PC-9 (cell line): ENCODE measurements around the gene CYTH3.

Experiments
- CTCF ChIP-seq: fragments of 200-600 bp; sonication (generic); conservative IDR thresholded peaks from 2 replicates; pipeline ENCODE4 v1.6.1; 2017; ENCODE audit warnings: mixed run types, antibody characterized with exemption, mild to moderate bottlenecking, moderate library complexity
- EZH2 ChIP-seq: fragments of 200-600 bp; sonication (generic); IDR thresholded peaks from 2 replicates; pipeline ENCODE4 v1.8.0; 2017; ENCODE audit warnings: antibody characterized with exemption, low read depth

- no peak for TF ChIP-seq CTCF
- TF ChIP-seq EZH2 = no peak
Measured at GRCh38 chr7:6237011-6237410, 35.4 kb downstream of the CYTH3 start.
